B cell (primary cell): ENCODE results near the gene HBA2.

Experiments used
- EZH2 ChIP-seq: IDR thresholded peaks from 2 replicates; pipeline ENCODE4 v1.6.1; 2012; ENCODE audit warnings: borderline replicate concordance, low read depth, mild to moderate bottlenecking, moderate library complexity, low read length; ENCODE audit not compliant: insufficient read depth, poor library complexity, severe bottlenecking
- TF ChIP-seq, protein P1 (sequence below): fragments of 200-600 bp; IDR thresholded peaks from one replicate; pipeline ENCODE4 v1.8.0; 2022; ENCODE audit warnings: antibody characterized with exemption, mild to moderate bottlenecking

DNA sequence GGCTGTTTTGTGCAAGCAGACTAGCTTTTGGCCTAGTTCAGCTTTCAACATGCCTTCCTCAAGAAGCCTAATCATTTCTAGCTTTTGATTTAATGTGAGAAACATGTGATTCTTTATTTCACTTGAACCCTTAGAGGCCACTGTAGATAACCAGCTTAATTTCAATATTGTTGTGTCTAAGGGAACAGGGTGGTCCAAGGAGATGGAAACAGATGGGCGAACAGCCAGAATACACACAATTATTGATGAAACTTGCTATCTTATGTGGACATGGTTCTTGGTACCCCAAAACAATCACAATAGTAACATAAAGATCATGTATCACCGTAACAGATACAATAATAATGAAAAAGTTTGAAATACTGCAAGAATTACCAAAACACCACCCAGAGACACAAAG is 39.0 kb upstream of the HBA2 start:
- no peak for TF ChIP-seq EZH2
- TF ChIP-seq, protein P1, sequence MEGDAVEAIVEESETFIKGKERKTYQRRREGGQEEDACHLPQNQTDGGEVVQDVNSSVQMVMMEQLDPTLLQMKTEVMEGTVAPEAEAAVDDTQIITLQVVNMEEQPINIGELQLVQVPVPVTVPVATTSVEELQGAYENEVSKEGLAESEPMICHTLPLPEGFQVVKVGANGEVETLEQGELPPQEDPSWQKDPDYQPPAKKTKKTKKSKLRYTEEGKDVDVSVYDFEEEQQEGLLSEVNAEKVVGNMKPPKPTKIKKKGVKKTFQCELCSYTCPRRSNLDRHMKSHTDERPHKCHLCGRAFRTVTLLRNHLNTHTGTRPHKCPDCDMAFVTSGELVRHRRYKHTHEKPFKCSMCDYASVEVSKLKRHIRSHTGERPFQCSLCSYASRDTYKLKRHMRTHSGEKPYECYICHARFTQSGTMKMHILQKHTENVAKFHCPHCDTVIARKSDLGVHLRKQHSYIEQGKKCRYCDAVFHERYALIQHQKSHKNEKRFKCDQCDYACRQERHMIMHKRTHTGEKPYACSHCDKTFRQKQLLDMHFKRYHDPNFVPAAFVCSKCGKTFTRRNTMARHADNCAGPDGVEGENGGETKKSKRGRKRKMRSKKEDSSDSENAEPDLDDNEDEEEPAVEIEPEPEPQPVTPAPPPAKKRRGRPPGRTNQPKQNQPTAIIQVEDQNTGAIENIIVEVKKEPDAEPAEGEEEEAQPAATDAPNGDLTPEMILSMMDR, result no peak
